ENCODE measurements around the gene DHCR7. TPM values are rescaled to one million over a fixed set of nuclear protein-coding genes. Genes with fewer than 3 reads are reported as not detected.

The DHCR7 gene
- polyA plus RNA-seq, 2 of the 4 experiments (the other 2 are of a cell fraction): 44.2 to 82.2 TPM

DNA sequence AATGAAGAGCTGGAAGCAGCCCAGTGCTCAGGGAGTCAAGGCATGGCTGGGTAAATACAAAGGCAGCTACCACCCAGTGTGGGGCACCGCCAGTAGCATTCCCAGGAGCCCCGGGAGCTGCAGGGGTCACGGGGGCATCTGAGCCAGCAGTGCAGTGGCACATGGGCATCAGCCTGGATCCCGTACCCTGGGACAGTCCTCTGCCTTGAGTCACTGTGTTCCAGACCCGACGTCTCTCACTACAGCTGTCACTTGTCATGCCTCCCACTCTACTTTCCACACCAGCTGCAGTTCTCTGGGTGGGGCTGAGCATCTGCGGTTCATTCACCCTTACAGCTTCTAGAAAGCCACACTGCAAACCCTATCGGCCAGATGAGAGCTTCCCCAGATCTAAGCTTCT is 29.6 kb downstream of the DHCR7 start:
- Histone ChIP-seq H3K27ac (no peak overlapping the region), H3K4me3 (no peak overlapping the region), H3K4me2 (no peak overlapping the region), H3K4me1 (no peaks in the 10 kb centered on the region), H3K9me3 (no peaks in the 10 kb centered on the region)
- TF ChIP-seq RAD21 (conservative IDR thresholded peaks at IDR 0.05 in 1 of 2, IDR thresholded peaks at IDR 0.05 in 1 of 2) (no peak), EHF (CRISPR knock-in tag; IDR thresholded peaks at IDR 0.05) (no peak), FOSL2 (IDR thresholded peaks at IDR 0.05) (no peak), FOSL2 (CRISPR knock-in tag; IDR thresholded peaks at IDR 0.05) (no peak)
- no peak for DNase-seq (ENCODE audit: low read depth in 1 of 2, low spot score in 1 of 2)
- no peak for FAIRE-seq
- CTCF ChIA-PET: interaction anchor here (1.5 to 2.2 kb wide), 3 partner anchors 13 to 332 kb away, joined by 4 to 10 read pairs (median 5); no protein-coding TSS in a partner anchor
- no peak; a peak in 1 of 6 replicates for ATAC-seq
- POLR2A ChIA-PET: no interaction called here
- 75% methylated on average over 8 of the region's 8 CpGs for WGBS (ENCODE audit: missing lambda C conversion rate)

DNA sequence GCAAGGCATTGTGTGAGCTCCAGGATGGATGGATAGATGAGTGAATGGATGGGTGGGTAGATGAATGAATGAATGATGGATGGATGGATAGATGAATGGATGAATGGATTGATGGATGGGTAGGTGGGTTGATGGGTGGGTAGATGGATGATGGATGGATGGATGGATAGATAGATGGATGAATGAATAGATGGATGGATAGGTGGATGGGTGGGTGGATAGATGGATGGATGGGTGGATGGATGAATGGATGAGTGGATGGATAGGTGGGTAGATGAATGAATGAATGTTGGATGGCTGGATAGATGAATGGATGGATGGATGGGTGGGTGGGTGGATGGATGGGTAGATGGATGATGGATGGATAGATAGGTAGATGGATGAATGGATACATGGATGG is 33.5 kb downstream of the DHCR7 start:
- no peak for TF ChIP-seq EHF (CRISPR knock-in tag; IDR thresholded peaks at IDR 0.05)
- no peak for TF ChIP-seq MAFK (IDR thresholded peaks at IDR 0.05; ENCODE audit: partially characterized antibody)
- TF ChIP-seq MAZ (IDR thresholded peaks at IDR 0.05; ENCODE audit: borderline replicate concordance, low read depth, low read length): no peak
- TF ChIP-seq RCOR1 (IDR thresholded peaks at IDR 0.05; ENCODE audit: low read depth, low read length): no peak
- TF ChIP-seq, protein P1, sequence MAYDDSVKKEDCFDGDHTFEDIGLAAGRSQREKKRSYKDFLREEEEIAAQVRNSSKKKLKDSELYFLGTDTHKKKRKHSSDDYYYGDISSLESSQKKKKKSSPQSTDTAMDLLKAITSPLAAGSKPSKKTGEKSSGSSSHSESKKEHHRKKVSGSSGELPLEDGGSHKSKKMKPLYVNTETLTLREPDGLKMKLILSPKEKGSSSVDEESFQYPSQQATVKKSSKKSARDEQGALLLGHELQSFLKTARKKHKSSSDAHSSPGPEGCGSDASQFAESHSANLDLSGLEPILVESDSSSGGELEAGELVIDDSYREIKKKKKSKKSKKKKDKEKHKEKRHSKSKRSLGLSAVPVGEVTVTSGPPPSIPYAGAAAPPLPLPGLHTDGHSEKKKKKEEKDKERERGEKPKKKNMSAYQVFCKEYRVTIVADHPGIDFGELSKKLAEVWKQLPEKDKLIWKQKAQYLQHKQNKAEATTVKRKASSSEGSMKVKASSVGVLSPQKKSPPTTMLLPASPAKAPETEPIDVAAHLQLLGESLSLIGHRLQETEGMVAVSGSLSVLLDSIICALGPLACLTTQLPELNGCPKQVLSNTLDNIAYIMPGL (CRISPR knock-in tag; IDR thresholded peaks at IDR 0.05; ENCODE audit: borderline replicate concordance): no peak
- no peak overlapping the region for H3K27ac ChIP-seq
- FAIRE-seq: no peak
- no peak for ATAC-seq
- no peaks in the 10 kb centered on the region for H3K9me3 ChIP-seq
- CTCF ChIA-PET: interaction anchor here (1.2 kb wide), 1 partner anchor 161 kb away, joined by 3 read pairs; no protein-coding TSS in a partner anchor
- H3K4me1 ChIP-seq: no peaks in the 10 kb centered on the region
- no peak for DNase-seq (ENCODE audit: low read depth in 1 of 2, low spot score in 1 of 2)
- POLR2A ChIA-PET: no interaction called here
- no peak overlapping the region for H3K4me2 ChIP-seq
- no peak overlapping the region for H3K4me3 ChIP-seq

- TF ChIP-seq FOSL2 (IDR thresholded peaks at IDR 0.05) (no peak), FOSL2 (CRISPR knock-in tag; IDR thresholded peaks at IDR 0.05) (peak; percentile 37; the same call in 1 of the 2 replicates), MAFK (IDR thresholded peaks at IDR 0.05; ENCODE audit: partially characterized antibody) (peak; percentile 38), ELK1 (IDR thresholded peaks at IDR 0.05; ENCODE audit: low read depth, low read length) (no peak)
- ChIA-PET CTCF (interaction anchor here (0.7 kb wide), 1 partner anchor 32 kb away, joined by 3 read pairs; no protein-coding TSS in a partner anchor), POLR2A (no interaction called here)
- Histone ChIP-seq H3K4me1 (no peaks in the 10 kb centered on the region), H3K4me3 (no peak overlapping the region), H3K4me2 (no peak overlapping the region), H3K9me3 (no peaks in the 10 kb centered on the region), H3K27ac (no peak overlapping the region)
- FAIRE-seq: no peak
- DNase-seq (ENCODE audit: low read depth in 1 of 2, low spot score in 1 of 2): no peak
- ATAC-seq: no peak
- 41% methylated on average over 7 of the region's 7 CpGs for WGBS (ENCODE audit: missing lambda C conversion rate)
Observed at GRCh38 chr11:71410363-71410966, 37.7 kb downstream of the DHCR7 start.

DNA sequence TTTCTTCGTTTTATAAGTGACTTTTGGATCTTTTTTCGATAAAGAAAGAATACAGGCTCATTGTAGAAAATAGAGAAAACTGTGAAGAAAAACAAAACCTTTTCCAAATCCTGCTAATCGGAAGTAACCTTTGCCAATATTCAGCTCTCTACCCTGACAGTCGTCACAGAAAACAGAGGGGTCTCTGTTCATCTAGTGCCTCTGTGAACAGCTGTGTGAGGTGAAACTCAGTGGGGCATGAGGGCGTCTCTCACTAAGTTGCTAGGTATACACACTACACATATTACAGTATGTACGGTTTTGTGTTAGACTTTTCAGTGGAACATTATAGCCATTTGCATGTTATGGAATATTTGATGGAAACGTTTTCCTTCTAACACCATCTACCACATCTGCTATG is 39.4 kb downstream of the DHCR7 start:
- FAIRE-seq (no peak), ATAC-seq (no peak), DNase-seq (ENCODE audit: low read depth in 1 of 2, low spot score in 1 of 2) (no peak)
- ChIA-PET CTCF (no interaction called here), POLR2A (no interaction called here)
- no peak for TF ChIP-seq FOXS1 (CRISPR knock-in tag; IDR thresholded peaks at IDR 0.05)
- no peak for TF ChIP-seq EP300 (IDR thresholded peaks at IDR 0.05)
- TF ChIP-seq SREBF2 (IDR thresholded peaks at IDR 0.05): no peak
- no peak for TF ChIP-seq NR3C1 (IDR thresholded peaks at IDR 0.05)
- no peak for TF ChIP-seq EHF (CRISPR knock-in tag; IDR thresholded peaks at IDR 0.05)
- TF ChIP-seq ZC3H11A (IDR thresholded peaks at IDR 0.05): no peak
- TF ChIP-seq ZNF302 (CRISPR knock-in tag; IDR thresholded peaks at IDR 0.05): no peak
- TF ChIP-seq, protein P2, sequence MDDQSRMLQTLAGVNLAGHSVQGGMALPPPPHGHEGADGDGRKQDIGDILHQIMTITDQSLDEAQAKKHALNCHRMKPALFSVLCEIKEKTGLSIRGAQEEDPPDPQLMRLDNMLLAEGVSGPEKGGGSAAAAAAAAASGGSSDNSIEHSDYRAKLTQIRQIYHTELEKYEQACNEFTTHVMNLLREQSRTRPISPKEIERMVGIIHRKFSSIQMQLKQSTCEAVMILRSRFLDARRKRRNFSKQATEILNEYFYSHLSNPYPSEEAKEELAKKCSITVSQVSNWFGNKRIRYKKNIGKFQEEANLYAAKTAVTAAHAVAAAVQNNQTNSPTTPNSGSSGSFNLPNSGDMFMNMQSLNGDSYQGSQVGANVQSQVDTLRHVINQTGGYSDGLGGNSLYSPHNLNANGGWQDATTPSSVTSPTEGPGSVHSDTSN (IDR thresholded peaks at IDR 0.05): no peak
- no peak for TF ChIP-seq KDM1A (IDR thresholded peaks at IDR 0.05; ENCODE audit: low read depth)
- TF ChIP-seq ESRRA (IDR thresholded peaks at IDR 0.05; ENCODE audit: borderline replicate concordance, low read length): no peak
- no peak for TF ChIP-seq USF2 (IDR thresholded peaks at IDR 0.05)
- no peak for TF ChIP-seq MYC (IDR thresholded peaks at IDR 0.05; ENCODE audit: borderline replicate concordance, low read length)
- no peak for TF ChIP-seq HDAC2 (IDR thresholded peaks at IDR 0.05)
- TF ChIP-seq CBX2 (IDR thresholded peaks at IDR 0.05; ENCODE audit: borderline replicate concordance, low read depth): no peak
- TF ChIP-seq, protein P3, sequence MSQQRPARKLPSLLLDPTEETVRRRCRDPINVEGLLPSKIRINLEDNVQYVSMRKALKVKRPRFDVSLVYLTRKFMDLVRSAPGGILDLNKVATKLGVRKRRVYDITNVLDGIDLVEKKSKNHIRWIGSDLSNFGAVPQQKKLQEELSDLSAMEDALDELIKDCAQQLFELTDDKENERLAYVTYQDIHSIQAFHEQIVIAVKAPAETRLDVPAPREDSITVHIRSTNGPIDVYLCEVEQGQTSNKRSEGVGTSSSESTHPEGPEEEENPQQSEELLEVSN (IDR thresholded peaks at IDR 0.05; ENCODE audit: borderline replicate concordance, low read depth): no peak
- no peak for TF ChIP-seq CBX8 (IDR thresholded peaks at IDR 0.05)
- TF ChIP-seq HOXB13 (CRISPR knock-in tag; IDR thresholded peaks at IDR 0.05; ENCODE audit: low read depth): no peak
- TF ChIP-seq FOSL2 (IDR thresholded peaks at IDR 0.05): no peak
- no peak for TF ChIP-seq FOSL2 (CRISPR knock-in tag; IDR thresholded peaks at IDR 0.05)
- TF ChIP-seq HOXB5 (CRISPR knock-in tag; IDR thresholded peaks at IDR 0.05): no peak
- H3K4me1 ChIP-seq: no peaks in the 10 kb centered on the region
- WGBS (ENCODE audit: missing lambda C conversion rate): 38% methylated on average over 7 of the region's 7 CpGs
- H3K4me3 ChIP-seq: no peak overlapping the region
- H3K9me3 ChIP-seq: peaks cover 1% of the 10 kb centered on the region; the same call in 2 of the 3 replicates
- H3K4me2 ChIP-seq: no peak overlapping the region
- H3K27ac ChIP-seq: no peak overlapping the region
